Neural crest cell (in vitro differentiated cells): ENCODE measurements around the gene GPX7. TPM values are rescaled to one million over a fixed set of nuclear protein-coding genes. Genes with fewer than 3 reads are reported as not detected.

Source experiments
- DNase-seq: peaks from one replicate; pipeline ENCODE4 v3.0.0; 2021; ENCODE audit warnings: low read depth, mixed read lengths, low spot score
- H3K27ac Mint-ChIP-seq: one replicate; pipeline ENCODE4 v1.8.0; 2021; ENCODE audit warnings: mild to moderate bottlenecking, mixed read lengths; ENCODE audit not compliant: unreplicated experiment
- H3K27me3 Mint-ChIP-seq: 2 replicates; pipeline ENCODE4 v1.8.0; 2021; ENCODE audit warnings: low read depth, mild to moderate bottlenecking, mixed read lengths
- H3K36me3 Mint-ChIP-seq: 2 replicates; pipeline ENCODE4 v1.8.0; 2021; ENCODE audit warnings: low read depth, mild to moderate bottlenecking, mixed read lengths
- H3K4me1 Mint-ChIP-seq: 2 replicates; pipeline ENCODE4 v1.8.0; 2021; ENCODE audit warnings: mixed read lengths
- H3K4me3 Mint-ChIP-seq: one replicate; pipeline ENCODE4 v1.8.0; 2021; ENCODE audit warnings: mild to moderate bottlenecking, mixed read lengths
- H3K9me3 Mint-ChIP-seq: 2 replicates; pipeline ENCODE4 v1.8.0; 2021; ENCODE audit warnings: mixed read lengths
- long read RNA-seq: library from polyadenylated mRNA; unstranded; transcript quantifications from one replicate; pipeline ENCODE4 v2.0.0, GENCODE V29; 2020
- total RNA-seq: library from RNA; stranded (reverse); gene quantifications from 2 replicates; pipeline ENCODE4 v1.2.1, GENCODE V29; 2021
- TF ChIP-seq, protein P1 (sequence below): fragments of 200-600 bp; sonication (generic); conservative IDR thresholded peaks from 2 replicates; pipeline ENCODE4 v1.5.0; 2021; ENCODE audit warnings: antibody characterized with exemption, mild to moderate bottlenecking

GPX7 gene
- 30.6 and 31.1 TPM in 2 replicates for total RNA-seq
- long read RNA-seq, transcript GPX7-201 (3 exons, 1,228 nt) = major isoform, 35 of 36 reads
- long read RNA-seq, partial matches to known transcripts = 0 of 36 reads
- long read RNA-seq, other reads (novel, unspliced or antisense) = 1 of 36 reads

DNA sequence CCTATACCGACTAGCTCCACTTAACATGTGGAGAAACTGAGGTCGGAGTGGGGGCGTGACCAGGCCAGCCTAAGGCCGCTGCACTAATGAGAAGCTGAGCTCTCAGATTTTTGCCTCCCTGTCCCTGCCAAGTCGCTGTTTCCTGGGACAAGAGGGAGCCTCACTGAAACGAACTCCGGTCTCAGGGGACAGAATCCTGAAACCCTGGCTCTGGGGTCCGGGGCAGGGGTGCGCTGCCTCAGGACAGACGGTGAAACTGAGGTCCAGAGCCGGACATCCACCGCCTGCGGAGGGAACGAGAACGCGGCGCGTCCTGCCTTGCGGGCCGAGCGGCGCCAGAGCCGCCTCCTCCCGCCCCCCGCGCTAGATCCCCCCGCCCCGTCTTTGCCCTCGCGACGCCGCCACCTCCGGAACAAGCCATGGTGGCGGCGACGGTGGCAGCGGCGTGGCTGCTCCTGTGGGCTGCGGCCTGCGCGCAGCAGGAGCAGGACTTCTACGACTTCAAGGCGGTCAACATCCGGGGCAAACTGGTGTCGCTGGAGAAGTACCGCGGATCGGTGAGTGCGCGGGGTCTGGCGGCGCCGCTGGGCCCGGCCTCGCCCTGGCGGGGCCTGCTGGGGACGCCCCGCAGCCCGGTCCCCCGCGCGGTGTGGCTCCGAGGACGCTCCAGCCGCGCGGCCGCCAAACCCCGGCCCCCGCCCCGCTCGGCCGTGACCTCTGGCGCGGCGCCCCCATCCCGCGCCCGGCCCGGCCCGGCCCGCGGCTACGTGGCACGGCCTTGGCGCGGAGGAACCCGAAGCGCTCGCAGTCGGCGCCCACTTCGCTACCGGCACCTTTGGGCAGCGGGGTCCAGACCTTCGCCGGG is at the start of gene GPX7:
TSS of gene GPX7 (plus strand) at position 381 of the 865 bp plus-strand sequence. CDS start at position 420, 39 bp downstream.
- Mint-ChIP-seq H3K4me1 (peaks cover 30% of the 10 kb centered on the region), H3K9me3 (peaks cover 3% of the 10 kb centered on the region), H3K27me3 (no peaks in the 10 kb centered on the region), H3K36me3 (peaks cover 2% of the 10 kb centered on the region), H3K4me3 (peak within 1 kb of the TSS; percentile 86), H3K27ac (peak within 1 kb of the TSS; percentile 85)
- TF ChIP-seq, protein P1, sequence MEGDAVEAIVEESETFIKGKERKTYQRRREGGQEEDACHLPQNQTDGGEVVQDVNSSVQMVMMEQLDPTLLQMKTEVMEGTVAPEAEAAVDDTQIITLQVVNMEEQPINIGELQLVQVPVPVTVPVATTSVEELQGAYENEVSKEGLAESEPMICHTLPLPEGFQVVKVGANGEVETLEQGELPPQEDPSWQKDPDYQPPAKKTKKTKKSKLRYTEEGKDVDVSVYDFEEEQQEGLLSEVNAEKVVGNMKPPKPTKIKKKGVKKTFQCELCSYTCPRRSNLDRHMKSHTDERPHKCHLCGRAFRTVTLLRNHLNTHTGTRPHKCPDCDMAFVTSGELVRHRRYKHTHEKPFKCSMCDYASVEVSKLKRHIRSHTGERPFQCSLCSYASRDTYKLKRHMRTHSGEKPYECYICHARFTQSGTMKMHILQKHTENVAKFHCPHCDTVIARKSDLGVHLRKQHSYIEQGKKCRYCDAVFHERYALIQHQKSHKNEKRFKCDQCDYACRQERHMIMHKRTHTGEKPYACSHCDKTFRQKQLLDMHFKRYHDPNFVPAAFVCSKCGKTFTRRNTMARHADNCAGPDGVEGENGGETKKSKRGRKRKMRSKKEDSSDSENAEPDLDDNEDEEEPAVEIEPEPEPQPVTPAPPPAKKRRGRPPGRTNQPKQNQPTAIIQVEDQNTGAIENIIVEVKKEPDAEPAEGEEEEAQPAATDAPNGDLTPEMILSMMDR = no peak
- peak; percentile 25 for DNase-seq

GRCh38 chr1:52552505-52553361 is 49.4 kb upstream of the GPX7 start, which contains the start of gene TUT4:
TUT4 (minus strand) TSS chr1:52553092; CDS start chr1:52526280, 26,812 bp downstream.
- peak within 1 kb of the TSS; percentile 97 for H3K27ac Mint-ChIP-seq
- TF ChIP-seq, protein P1 = peak; percentile 30
- H3K9me3 Mint-ChIP-seq = no peaks in the 10 kb centered on the region
- H3K36me3 Mint-ChIP-seq = no peaks in the 10 kb centered on the region
- peak within 1 kb of the TSS; percentile 88 for H3K4me3 Mint-ChIP-seq
- peaks cover 31% of the 10 kb centered on the region for H3K4me1 Mint-ChIP-seq
- peak; percentile 81 for DNase-seq
- H3K27me3 Mint-ChIP-seq = no peaks in the 10 kb centered on the region

- Mint-ChIP-seq H3K27me3 (no peaks in the 10 kb centered on the region), H3K27ac (peak overlapping the region; percentile 97), H3K9me3 (no peaks in the 10 kb centered on the region), H3K4me3 (peak overlapping the region; percentile 88), H3K4me1 (peaks cover 31% of the 10 kb centered on the region), H3K36me3 (no peaks in the 10 kb centered on the region)
- TF ChIP-seq, protein P1 = no peak
- DNase-seq = peak; percentile 90
Measured at GRCh38 chr1:52553362-52554266, 48.6 kb upstream of the GPX7 start.

- Mint-ChIP-seq H3K27ac (peak overlapping the region; percentile 97), H3K9me3 (no peaks in the 10 kb centered on the region), H3K36me3 (no peaks in the 10 kb centered on the region), H3K27me3 (no peaks in the 10 kb centered on the region), H3K4me3 (peak overlapping the region; percentile 88), H3K4me1 (peaks cover 25% of the 10 kb centered on the region)
- no peak for DNase-seq
- TF ChIP-seq, protein P1 = no peak
Measured at GRCh38 chr1:52554267-52554640, 47.9 kb upstream of the GPX7 start.
